HepG2 (cell line): Measurements from ENCODE around the gene ESF1. TPM values are rescaled to one million over a fixed set of nuclear protein-coding genes. Genes with fewer than 3 reads are reported as not detected.

Experiments used
- KAT2B ChIP-seq: fragments of 150-350 bp; IDR thresholded peaks from 2 replicates; pipeline ENCODE4 v1.6.1; 2014; ENCODE audit warnings: low read depth, low read length, borderline replicate concordance
- PCBP1 ChIP-seq: fragments of 200-400 bp; formaldehyde crosslinking; IDR thresholded peaks from 2 replicates; pipeline ENCODE4 v1.6.1; 2017; ENCODE audit warnings: mild to moderate bottlenecking, low read depth, low read length, borderline replicate concordance
- POLR2AphosphoS2 ChIP-seq: IDR thresholded peaks from 2 replicates; pipeline ENCODE4 v1.6.1; 2011; ENCODE audit warnings: low read depth, low read length, improper control_type of control experiment
- U2AF2 ChIP-seq: fragments of 200-400 bp; formaldehyde crosslinking; IDR thresholded peaks from 2 replicates; pipeline ENCODE4 v1.6.1; 2017; ENCODE audit warnings: low read depth, mild to moderate bottlenecking, low read length
- ZNF136 ChIP-seq: sonication (generic); formaldehyde crosslinking; IDR thresholded peaks from 2 replicates; pipeline ENCODE4 v1.8.1; 2022; ENCODE audit warnings: low read depth, mild to moderate bottlenecking, moderate library complexity, missing genetic modification reagents
- ZNF225 ChIP-seq: sonication (generic); formaldehyde crosslinking; IDR thresholded peaks from 2 replicates; pipeline ENCODE4 v1.4.0; 2020; ENCODE audit warnings: mild to moderate bottlenecking, missing genetic modification reagents
- ZNF318 ChIP-seq: sonication (generic); formaldehyde crosslinking; IDR thresholded peaks from 2 replicates; pipeline ENCODE4 v1.4.0; 2020; ENCODE audit warnings: mild to moderate bottlenecking, missing genetic modification reagents
- ZNF652 ChIP-seq: IDR thresholded peaks from 2 replicates; pipeline ENCODE4 v1.6.1; 2016; ENCODE audit warnings: low read depth, borderline replicate concordance
- ZNF788 ChIP-seq: sonication (generic); formaldehyde crosslinking; IDR thresholded peaks from 2 replicates; pipeline ENCODE4 v1.5.0; 2020; ENCODE audit warnings: mild to moderate bottlenecking, missing genetic modification reagents, borderline replicate concordance
- polyA plus RNA-seq, 8 experiments: library from polyadenylated mRNA; depleted of rRNA in 3 of 8; stranded (reverse) in 7 of 8; unstranded in 1 of 8; fragments of >200 nt; fragmentation: Illumina TruSeq in 4 of 8; extraction: Trizol in 4 of 8; gene quantifications; 2 replicates each; pipeline versions ENCODE4 v1.2.1 to v1.2.3, GENCODE V29; 2011 to 2016; ENCODE audit warnings: low read depth in 4 of 8, missing spikeins in 1 of 8, mixed read lengths in 1 of 8; ENCODE audit not compliant: insufficient read depth in 1 of 8
- total RNA-seq, 5 experiments: library from RNA; depleted of rRNA; stranded (reverse); fragments of >200 nt; fragmentation: Illumina TruSeq; extraction: Trizol; gene quantifications; 2 replicates each; pipeline ENCODE4 v1.2.3, GENCODE V29; 2016; ENCODE audit warnings: low read depth in 1 of 5
- TF ChIP-seq, protein P1 (sequence below): sonication (generic); formaldehyde crosslinking; IDR thresholded peaks from 2 replicates; pipeline ENCODE4 v1.4.0; 2020; ENCODE audit warnings: mild to moderate bottlenecking, missing genetic modification reagents
- TF ChIP-seq, protein P2 (sequence below): sonication (generic); formaldehyde crosslinking; IDR thresholded peaks from 2 replicates; pipeline ENCODE4 v1.4.0; 2020; ENCODE audit warnings: missing genetic modification reagents
- TF ChIP-seq, protein P3 (sequence below): sonication (generic); formaldehyde crosslinking; IDR thresholded peaks from 2 replicates; pipeline ENCODE4 v1.8.0; 2022; ENCODE audit warnings: missing genetic modification reagents, mild to moderate bottlenecking, borderline replicate concordance

The ESF1 gene
- total and polyA plus RNA-seq, 2 of the 13 experiments (the other 11 are each of a cell fraction or from before 2014, with no cell fraction given), result 7.3 to 66.9 TPM

DNA sequence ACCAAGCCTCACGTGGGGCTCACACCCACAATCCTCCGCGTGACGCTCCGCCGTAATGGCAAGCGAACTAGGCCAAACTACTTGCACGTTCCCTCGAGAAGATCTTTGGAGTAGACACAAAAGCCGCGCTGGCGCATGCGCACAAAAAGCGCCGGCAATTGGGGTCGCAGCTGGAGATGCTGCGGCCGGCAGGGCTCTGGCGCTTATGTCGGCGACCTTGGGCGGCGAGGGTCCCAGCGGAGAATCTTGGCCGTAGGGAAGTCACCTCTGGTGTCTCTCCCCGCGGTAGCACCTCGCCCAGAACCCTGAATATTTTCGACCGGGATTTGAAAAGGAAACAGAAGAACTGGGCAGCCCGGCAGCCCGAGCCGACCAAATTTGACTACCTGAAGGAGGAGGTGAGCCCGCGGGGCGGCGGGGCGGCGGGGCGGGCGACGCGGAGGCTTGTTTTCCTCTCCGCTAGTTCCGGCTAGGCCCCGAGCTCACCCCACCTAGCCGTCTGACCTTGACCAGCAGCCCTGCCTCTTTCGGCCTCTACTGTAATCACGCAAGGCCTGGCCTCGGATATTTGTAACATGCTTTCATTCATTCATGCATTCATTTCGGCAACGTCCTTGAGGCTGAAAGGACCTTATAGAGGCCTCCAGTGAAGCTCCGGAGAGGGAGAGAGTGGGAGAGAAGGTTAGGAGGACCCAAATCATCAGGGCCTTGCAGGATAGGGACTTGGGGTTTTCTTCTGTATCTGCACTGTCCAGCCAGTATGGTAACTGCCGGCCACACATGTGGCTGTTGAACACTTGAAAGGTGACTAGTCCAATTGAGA, at the start of gene ESF1, which contains the start of gene NDUFAF5 (continued):
- TF ChIP-seq, protein P1, sequence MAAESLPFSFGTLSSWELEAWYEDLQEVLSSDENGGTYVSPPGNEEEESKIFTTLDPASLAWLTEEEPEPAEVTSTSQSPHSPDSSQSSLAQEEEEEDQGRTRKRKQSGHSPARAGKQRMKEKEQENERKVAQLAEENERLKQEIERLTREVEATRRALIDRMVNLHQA (CRISPR knock-in tag), result no peak
- TF ChIP-seq POLR2AphosphoS2 (no peak; the same call in 1 of the 2 replicates), ZNF136 (CRISPR knock-in tag) (peak; percentile 87), ZNF225 (CRISPR knock-in tag) (peak; percentile 4; the same call in 1 of the 2 replicates), KAT2B (no peak), ZNF652 (CRISPR knock-in tag) (peak; percentile 13), PCBP1 (peak; percentile 92; the same call in 1 of the 2 replicates), ZNF788 (CRISPR knock-in tag) (peak; percentile 100), U2AF2 (no peak; the same call in 1 of the 2 replicates), ZNF318 (CRISPR knock-in tag) (peak; percentile 97; the same call in 1 of the 2 replicates)
- TF ChIP-seq, protein P2, sequence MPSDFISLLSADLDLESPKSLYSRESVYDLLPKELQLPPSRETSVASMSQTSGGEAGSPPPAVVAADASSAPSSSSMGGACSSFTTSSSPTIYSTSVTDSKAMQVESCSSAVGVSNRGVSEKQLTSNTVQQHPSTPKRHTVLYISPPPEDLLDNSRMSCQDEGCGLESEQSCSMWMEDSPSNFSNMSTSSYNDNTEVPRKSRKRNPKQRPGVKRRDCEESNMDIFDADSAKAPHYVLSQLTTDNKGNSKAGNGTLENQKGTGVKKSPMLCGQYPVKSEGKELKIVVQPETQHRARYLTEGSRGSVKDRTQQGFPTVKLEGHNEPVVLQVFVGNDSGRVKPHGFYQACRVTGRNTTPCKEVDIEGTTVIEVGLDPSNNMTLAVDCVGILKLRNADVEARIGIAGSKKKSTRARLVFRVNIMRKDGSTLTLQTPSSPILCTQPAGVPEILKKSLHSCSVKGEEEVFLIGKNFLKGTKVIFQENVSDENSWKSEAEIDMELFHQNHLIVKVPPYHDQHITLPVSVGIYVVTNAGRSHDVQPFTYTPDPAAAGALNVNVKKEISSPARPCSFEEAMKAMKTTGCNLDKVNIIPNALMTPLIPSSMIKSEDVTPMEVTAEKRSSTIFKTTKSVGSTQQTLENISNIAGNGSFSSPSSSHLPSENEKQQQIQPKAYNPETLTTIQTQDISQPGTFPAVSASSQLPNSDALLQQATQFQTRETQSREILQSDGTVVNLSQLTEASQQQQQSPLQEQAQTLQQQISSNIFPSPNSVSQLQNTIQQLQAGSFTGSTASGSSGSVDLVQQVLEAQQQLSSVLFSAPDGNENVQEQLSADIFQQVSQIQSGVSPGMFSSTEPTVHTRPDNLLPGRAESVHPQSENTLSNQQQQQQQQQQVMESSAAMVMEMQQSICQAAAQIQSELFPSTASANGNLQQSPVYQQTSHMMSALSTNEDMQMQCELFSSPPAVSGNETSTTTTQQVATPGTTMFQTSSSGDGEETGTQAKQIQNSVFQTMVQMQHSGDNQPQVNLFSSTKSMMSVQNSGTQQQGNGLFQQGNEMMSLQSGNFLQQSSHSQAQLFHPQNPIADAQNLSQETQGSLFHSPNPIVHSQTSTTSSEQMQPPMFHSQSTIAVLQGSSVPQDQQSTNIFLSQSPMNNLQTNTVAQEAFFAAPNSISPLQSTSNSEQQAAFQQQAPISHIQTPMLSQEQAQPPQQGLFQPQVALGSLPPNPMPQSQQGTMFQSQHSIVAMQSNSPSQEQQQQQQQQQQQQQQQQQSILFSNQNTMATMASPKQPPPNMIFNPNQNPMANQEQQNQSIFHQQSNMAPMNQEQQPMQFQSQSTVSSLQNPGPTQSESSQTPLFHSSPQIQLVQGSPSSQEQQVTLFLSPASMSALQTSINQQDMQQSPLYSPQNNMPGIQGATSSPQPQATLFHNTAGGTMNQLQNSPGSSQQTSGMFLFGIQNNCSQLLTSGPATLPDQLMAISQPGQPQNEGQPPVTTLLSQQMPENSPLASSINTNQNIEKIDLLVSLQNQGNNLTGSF, result 0 out of 2 replicates have a peak, but pooled peaks have one; percentile 16
- TF ChIP-seq, protein P3, sequence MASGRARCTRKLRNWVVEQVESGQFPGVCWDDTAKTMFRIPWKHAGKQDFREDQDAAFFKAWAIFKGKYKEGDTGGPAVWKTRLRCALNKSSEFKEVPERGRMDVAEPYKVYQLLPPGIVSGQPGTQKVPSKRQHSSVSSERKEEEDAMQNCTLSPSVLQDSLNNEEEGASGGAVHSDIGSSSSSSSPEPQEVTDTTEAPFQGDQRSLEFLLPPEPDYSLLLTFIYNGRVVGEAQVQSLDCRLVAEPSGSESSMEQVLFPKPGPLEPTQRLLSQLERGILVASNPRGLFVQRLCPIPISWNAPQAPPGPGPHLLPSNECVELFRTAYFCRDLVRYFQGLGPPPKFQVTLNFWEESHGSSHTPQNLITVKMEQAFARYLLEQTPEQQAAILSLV (CRISPR knock-in tag), result peak; percentile 91; the same call in 1 of the 2 replicates
